Measurements from ENCODE around the gene TCL1A.

- TF ChIP-seq FOXM1 (IDR thresholded peaks at IDR 0.05; ENCODE audit: borderline replicate concordance, low read depth) = no peak
- no peak for TF ChIP-seq TAF1 (IDR thresholded peaks at IDR 0.05; ENCODE audit: low read depth)
- no peak for TF ChIP-seq YY1 (IDR thresholded peaks at IDR 0.05; ENCODE audit: low read depth)
- TF ChIP-seq RAD21 (IDR thresholded peaks at IDR 0.05; ENCODE audit: low read depth) = no peak
- TF ChIP-seq EP300 (IDR thresholded peaks at IDR 0.05; ENCODE audit: borderline replicate concordance) = no peak
- TF ChIP-seq CEBPB (IDR thresholded peaks at IDR 0.05) = no peak
- no peak for TF ChIP-seq USF1 (IDR thresholded peaks at IDR 0.05)
- TF ChIP-seq TCF12 (IDR thresholded peaks at IDR 0.05; ENCODE audit: low read depth) = no peak
- TF ChIP-seq REST (IDR thresholded peaks at IDR 0.05; ENCODE audit: low read depth) = no peak
- TF ChIP-seq TEAD4 (IDR thresholded peaks at IDR 0.05) = no peak
- no peak for TF ChIP-seq CREB1 (IDR thresholded peaks at IDR 0.05; ENCODE audit: low read depth)
Observed at GRCh38 chr14:95695913-95696312, 18.0 kb downstream of the TCL1A start.
